HUES6 (cell line): ENCODE measurements around the gene RNF148.

Experiments
- H3K27ac ChIP-seq: 2 replicates; pipeline ENCODE4 v1.7.0; 2013; ENCODE audit warnings: low read depth, mild to moderate bottlenecking, low read length, inconsistent platforms
- H3K27me3 ChIP-seq: 2 replicates; pipeline ENCODE4 v1.6.1; 2013; ENCODE audit warnings: low read length; ENCODE audit not compliant: control insufficient read depth, insufficient read depth
- H3K36me3 ChIP-seq: 2 replicates; pipeline ENCODE4 v1.6.1; 2013; ENCODE audit warnings: low read length; ENCODE audit not compliant: control insufficient read depth, insufficient read depth
- H3K4me1 ChIP-seq: 2 replicates; pipeline ENCODE4 v1.6.1; 2013; ENCODE audit warnings: low read length; ENCODE audit not compliant: control insufficient read depth, insufficient read depth
- H3K4me3 ChIP-seq: 2 replicates; pipeline ENCODE4 v1.5.1; 2013; ENCODE audit warnings: low read depth, low read length
- H3K9ac ChIP-seq: one replicate; pipeline ENCODE4 v1.6.1; 2013; ENCODE audit warnings: mild to moderate bottlenecking, low read length
- H3K9me3 ChIP-seq: 2 replicates; pipeline ENCODE4 v1.6.1; 2013; ENCODE audit warnings: low read depth, low read length; ENCODE audit not compliant: control insufficient read depth, insufficient read depth

Gene RNF148

DNA sequence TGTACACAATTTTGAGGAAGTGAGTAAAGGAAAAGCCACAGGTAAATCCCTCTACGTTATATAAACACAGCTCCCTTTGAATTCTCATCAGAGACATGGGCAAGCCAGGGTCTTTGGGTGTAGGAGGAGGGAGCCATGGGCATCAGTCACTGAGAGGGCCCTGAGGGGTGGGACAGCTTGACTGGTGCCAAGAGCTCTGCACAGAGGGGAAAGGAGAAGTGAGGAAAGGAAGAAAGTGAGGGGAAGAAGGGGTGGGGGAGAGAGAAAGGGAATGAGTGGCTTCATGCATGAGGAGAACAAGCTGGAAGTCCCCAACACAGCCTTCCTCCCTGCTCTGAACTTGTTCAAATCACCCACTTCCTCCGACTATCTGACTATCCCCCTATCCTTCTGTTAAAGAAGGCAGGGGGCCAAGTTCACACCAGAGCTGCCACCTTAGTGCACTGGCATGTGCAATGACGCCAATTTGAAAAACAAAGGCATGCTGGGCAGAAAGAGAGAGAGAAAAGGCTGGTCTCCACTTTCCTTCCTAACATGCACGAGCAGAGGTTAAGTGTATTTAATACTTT, 16.4 kb upstream of the RNF148 start:
- H3K9me3 ChIP-seq = no peaks in the 10 kb centered on the region
- peaks cover 9% of the 10 kb centered on the region for H3K4me1 ChIP-seq
- no peaks in the 10 kb centered on the region for H3K36me3 ChIP-seq
- no peaks in the 10 kb centered on the region for H3K27me3 ChIP-seq
- no peak overlapping the region for H3K27ac ChIP-seq
- no peak overlapping the region for H3K9ac ChIP-seq
- no peak overlapping the region for H3K4me3 ChIP-seq

- Histone ChIP-seq H3K27ac (no peak overlapping the region), H3K36me3 (no peaks in the 10 kb centered on the region), H3K27me3 (no peaks in the 10 kb centered on the region), H3K9me3 (no peaks in the 10 kb centered on the region), H3K9ac (no peak overlapping the region), H3K4me3 (no peak overlapping the region), H3K4me1 (peaks cover 9% of the 10 kb centered on the region)
Observed at GRCh38 chr7:122717356-122718089, 14.8 kb upstream of the RNF148 start.

- Histone ChIP-seq H3K9me3 (no peaks in the 10 kb centered on the region), H3K27me3 (no peaks in the 10 kb centered on the region), H3K4me3 (no peak overlapping the region), H3K27ac (no peak overlapping the region), H3K36me3 (no peaks in the 10 kb centered on the region), H3K4me1 (peaks cover 9% of the 10 kb centered on the region), H3K9ac (no peak overlapping the region)
Observed at GRCh38 chr7:122715183-122715582, 12.5 kb upstream of the RNF148 start.

- no peaks in the 10 kb centered on the region for H3K27me3 ChIP-seq
- H3K27ac ChIP-seq = no peak overlapping the region
- H3K4me3 ChIP-seq = no peak overlapping the region
- H3K4me1 ChIP-seq = no peaks in the 10 kb centered on the region
- no peaks in the 10 kb centered on the region for H3K9me3 ChIP-seq
- H3K9ac ChIP-seq = no peak overlapping the region
- H3K36me3 ChIP-seq = no peaks in the 10 kb centered on the region
Observed at GRCh38 chr7:122710916-122711315, 8.2 kb upstream of the RNF148 start.

GRCh38 chr7:122709930-122710646, 7.4 kb upstream of the RNF148 start:
- H3K36me3 ChIP-seq = no peaks in the 10 kb centered on the region
- no peaks in the 10 kb centered on the region for H3K27me3 ChIP-seq
- no peaks in the 10 kb centered on the region for H3K9me3 ChIP-seq
- H3K9ac ChIP-seq = no peak overlapping the region
- H3K4me3 ChIP-seq = no peak overlapping the region
- no peaks in the 10 kb centered on the region for H3K4me1 ChIP-seq
- no peak overlapping the region for H3K27ac ChIP-seq

GRCh38 chr7:122706836-122707235, 4.1 kb upstream of the RNF148 start:
- H3K4me1 ChIP-seq = no peaks in the 10 kb centered on the region
- H3K27me3 ChIP-seq = no peaks in the 10 kb centered on the region
- H3K9ac ChIP-seq = no peak overlapping the region
- H3K4me3 ChIP-seq = no peak overlapping the region
- H3K9me3 ChIP-seq = no peaks in the 10 kb centered on the region
- no peaks in the 10 kb centered on the region for H3K36me3 ChIP-seq
- no peak overlapping the region for H3K27ac ChIP-seq

- H3K9me3 ChIP-seq = no peaks in the 10 kb centered on the region
- no peaks in the 10 kb centered on the region for H3K27me3 ChIP-seq
- H3K4me3 ChIP-seq = no peak within 1 kb of the TSS
- H3K27ac ChIP-seq = no peak within 1 kb of the TSS
- no peaks in the 10 kb centered on the region for H3K4me1 ChIP-seq
- no peaks in the 10 kb centered on the region for H3K36me3 ChIP-seq
- H3K9ac ChIP-seq = no peak within 1 kb of the TSS
Observed at GRCh38 chr7:122699017-122699416, 3.7 kb downstream of the RNF148 start, which contains the start of gene RNF133. Gene RNF133, minus strand, starts transcription at chr7:122699117. Its CDS starts 199 bp downstream, at chr7:122698918.

DNA sequence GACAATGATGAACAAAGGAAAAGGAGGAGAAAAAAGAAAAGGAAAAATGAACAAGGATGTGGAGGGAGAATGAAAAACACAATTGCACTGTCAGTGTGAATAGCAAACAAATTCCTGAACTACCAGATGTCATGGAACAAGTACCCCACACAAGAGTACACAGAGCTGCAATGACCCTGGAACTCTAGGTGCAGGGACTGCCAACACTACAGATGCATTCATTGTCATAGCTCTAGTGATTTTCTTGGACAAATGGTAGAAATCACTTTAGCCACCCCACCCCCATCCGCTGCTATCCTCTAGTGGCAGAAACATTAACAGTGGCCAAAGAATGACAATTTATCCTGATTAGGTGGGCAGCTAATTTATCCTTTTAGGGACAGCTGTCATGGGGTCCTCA, 6.9 kb downstream of the RNF148 start:
- H3K36me3 ChIP-seq = no peaks in the 10 kb centered on the region
- H3K27ac ChIP-seq = no peak overlapping the region
- no peak overlapping the region for H3K9ac ChIP-seq
- H3K27me3 ChIP-seq = no peaks in the 10 kb centered on the region
- peaks cover 10% of the 10 kb centered on the region; the same call in 1 of the 2 replicates for H3K9me3 ChIP-seq
- H3K4me1 ChIP-seq = no peaks in the 10 kb centered on the region
- H3K4me3 ChIP-seq = no peak overlapping the region

GRCh38 chr7:122694697-122695096, 8.0 kb downstream of the RNF148 start:
- no peaks in the 10 kb centered on the region for H3K36me3 ChIP-seq
- peaks cover 10% of the 10 kb centered on the region; the same call in 1 of the 2 replicates for H3K9me3 ChIP-seq
- H3K27ac ChIP-seq = no peak overlapping the region

GRCh38 chr7:122692769-122693309, 9.9 kb downstream of the RNF148 start:
- Histone ChIP-seq H3K4me3 (no peak overlapping the region), H3K4me1 (no peaks in the 10 kb centered on the region), H3K36me3 (no peaks in the 10 kb centered on the region), H3K27ac (no peak overlapping the region), H3K27me3 (no peaks in the 10 kb centered on the region), H3K9me3 (peaks cover 10% of the 10 kb centered on the region; the same call in 1 of the 2 replicates), H3K9ac (no peak overlapping the region)

More at GRCh38 chr7:122694697-122695096, 8.0 kb downstream of the RNF148 start:
- Histone ChIP-seq H3K9ac (no peak overlapping the region), H3K4me3 (no peak overlapping the region), H3K4me1 (no peaks in the 10 kb centered on the region), H3K27me3 (no peaks in the 10 kb centered on the region)
